HCT116 (cell line): ENCODE data around the gene CLIC5. TPM values are rescaled to one million over a fixed set of nuclear protein-coding genes. Genes with fewer than 3 reads are reported as not detected.

Experiments
- ATAC-seq: fragments of 200-7000 bp; cut with Tn5 transposase; 2 replicates; pipeline ENCODE4 v1.9.1; 2020; ENCODE audit warnings: mild to moderate bottlenecking, moderate library complexity
- BruUV-seq: library from RNA; stranded (reverse); fragments of 400-500 nt; replicated peaks from 2 replicates; lab custom pipeline; 2021; lab: Mats Ljungman, UMichigan
- CTCF ChIA-PET: fragments of 300-600 bp; sonication (Branson Sonifier 250); formaldehyde crosslinking; loops from one replicate; lab custom pipeline; 2021; ENCODE audit warnings: antibody characterized with exemption; lab: Charles Lee
- POLR2A ChIA-PET: fragments of 300-600, 350-600 bp; sonication (Branson Sonifier 250); formaldehyde crosslinking; loops from one replicate; lab custom pipeline; 2021; ENCODE audit warnings: antibody characterized with exemption; lab: Charles Lee
- RAD21 ChIA-PET, 2 experiments: fragments of 300-600 bp; sonication (Branson Sonifier 250); formaldehyde crosslinking; loops; one replicate each; lab custom pipeline; 2023; ENCODE audit warnings: low total read pairs in 2 of 2; ENCODE audit not compliant: uncharacterized antibody in 2 of 2, unreplicated experiment in 2 of 2, low non-redundant PET in 1 of 2; lab: Charles Lee
- DNase-seq: peaks from one replicate; pipeline ENCODE4 v3.0.0-alpha.2; 2010; ENCODE audit warnings: low read depth, low spot score
- H2AFZ ChIP-seq: fragments of 200-600 bp; shearing (Covaris generic), sonication (generic); 2 replicates; pipeline ENCODE4 v1.6.1; 2017; ENCODE audit warnings: low read depth, mixed run types, mixed read lengths, antibody characterized with exemption, low read length; ENCODE audit not compliant: poor library complexity, severe bottlenecking
- H3K27ac ChIP-seq: 2 replicates; pipeline ENCODE4 v1.5.1; 2012; ENCODE audit warnings: low read depth, low read length
- H3K27me3 ChIP-seq: fragments of 200-600 bp; sonication (generic); 2 replicates; pipeline ENCODE4 v1.6.1; 2016; ENCODE audit warnings: mixed run types, low read length, mixed read lengths; ENCODE audit not compliant: insufficient read depth
- H3K36me3 ChIP-seq, 2 experiments: fragments of 200-500 bp in 1 of 2; fragments of 200-600 bp in 1 of 2; sonication (Bioruptor generic) in 1 of 2; sonication (generic) in 1 of 2; 2 replicates each; pipeline versions ENCODE4 v1.5.1 to v1.6.1; 2014 to 2016; ENCODE audit warnings: low read length in 2 of 2, inconsistent platforms in 1 of 2, mixed read lengths in 1 of 2, mixed run types in 1 of 2; ENCODE audit not compliant: insufficient read depth in 2 of 2, control insufficient read depth in 1 of 2
- H3K4me1 ChIP-seq, 2 experiments: fragments of 200-600 bp in 1 of 2; sonication (generic) in 1 of 2; 2 replicates each; pipeline versions ENCODE4 v1.5.1 to v1.6.1; 2012 to 2017; ENCODE audit warnings: low read length in 2 of 2, inconsistent platforms in 1 of 2, mild to moderate bottlenecking in 1 of 2, mixed read lengths in 1 of 2, mixed run types in 1 of 2, moderate library complexity in 1 of 2; ENCODE audit not compliant: insufficient read depth in 2 of 2, control insufficient read depth in 1 of 2
- H3K4me2 ChIP-seq: fragments of 200-600 bp; sonication (generic); 2 replicates; pipeline ENCODE4 v1.6.1; 2017; ENCODE audit warnings: mixed run types, low read length, mixed read lengths
- H3K4me3 ChIP-seq, 2 experiments: fragments of 200-600 bp in 1 of 2; sonication (generic) in 1 of 2; replicated peaks in 1 of 2; 2 replicates each; pipeline ENCODE4 v1.5.1; 2011 to 2016; ENCODE audit warnings: low read length in 2 of 2, control low read depth in 1 of 2, low read depth in 1 of 2, mild to moderate bottlenecking in 1 of 2, mixed read lengths in 1 of 2, mixed run types in 1 of 2
- H3K79me2 ChIP-seq: fragments of 200-600 bp; sonication (generic); 2 replicates; pipeline ENCODE4 v1.6.1; 2017; ENCODE audit warnings: mild to moderate bottlenecking, mixed run types, low read length, moderate library complexity, mixed read lengths; ENCODE audit not compliant: insufficient read depth
- H3K9ac ChIP-seq: fragments of 200-600 bp; sonication (generic); 2 replicates; pipeline ENCODE4 v1.6.1; 2016; ENCODE audit warnings: low read length, mixed read lengths
- H3K9me2 ChIP-seq: fragments of 200-600 bp; sonication (generic), shearing (Covaris generic); 2 replicates; pipeline ENCODE4 v1.6.1; 2017; ENCODE audit warnings: mixed run types, mild to moderate bottlenecking, moderate library complexity; ENCODE audit not compliant: insufficient read depth
- H3K9me3 ChIP-seq, 2 experiments: fragments of 200-500 bp in 1 of 2; fragments of 200-600 bp in 1 of 2; sonication (Bioruptor generic) in 1 of 2; sonication (generic) in 1 of 2; 2 replicates each; pipeline ENCODE4 v1.6.1; 2014 to 2017; ENCODE audit warnings: low read length in 2 of 2, mixed read lengths in 2 of 2, inconsistent platforms in 1 of 2, low read depth in 1 of 2, mild to moderate bottlenecking in 1 of 2, mixed run types in 1 of 2, moderate library complexity in 1 of 2; ENCODE audit not compliant: control insufficient read depth in 1 of 2, insufficient read depth in 1 of 2
- H4K20me1 ChIP-seq: fragments of 200-600 bp; sonication (generic), shearing (Covaris generic); 2 replicates; pipeline ENCODE4 v1.6.1; 2017; ENCODE audit warnings: mixed run types, mild to moderate bottlenecking, moderate library complexity; ENCODE audit not compliant: insufficient read depth
- ATF3 ChIP-seq: IDR thresholded peaks from 2 replicates; pipeline ENCODE4 v1.6.1; 2012
- CEBPB ChIP-seq: IDR thresholded peaks from 2 replicates; pipeline ENCODE4 v1.6.1; 2012; ENCODE audit warnings: low read depth
- EGR1 ChIP-seq: IDR thresholded peaks from 2 replicates; pipeline ENCODE4 v1.6.1; 2012; ENCODE audit warnings: low read depth
- ELF1 ChIP-seq: IDR thresholded peaks from 2 replicates; pipeline ENCODE4 v1.6.1; 2012; ENCODE audit warnings: low read depth, borderline replicate concordance
- EZH2 ChIP-seq: fragments of 200-600 bp; sonication (generic); IDR thresholded peaks from 2 replicates; pipeline ENCODE4 v1.6.1; 2017; ENCODE audit warnings: antibody characterized with exemption, mixed run types
- EZH2phosphoT487 ChIP-seq: fragments of 200-600 bp; IDR thresholded peaks from 2 replicates; pipeline ENCODE4 v1.6.1; 2018; ENCODE audit warnings: antibody characterized with exemption, borderline replicate concordance
- FOSL1 ChIP-seq: IDR thresholded peaks from 2 replicates; pipeline ENCODE4 v1.6.1; 2012; ENCODE audit warnings: low read depth
- JUND ChIP-seq: IDR thresholded peaks from 2 replicates; pipeline ENCODE4 v1.6.1; 2012
- POLR2A ChIP-seq: IDR thresholded peaks from 2 replicates; pipeline ENCODE4 v1.7.0; 2011; ENCODE audit warnings: borderline replicate concordance; ENCODE audit not compliant: insufficient read depth, insufficient read length; ENCODE audit errors: extremely low read depth
- POLR2AphosphoS5 ChIP-seq: IDR thresholded peaks from 2 replicates; pipeline ENCODE4 v1.6.1; 2011; ENCODE audit warnings: mild to moderate bottlenecking, low read depth, low read length, moderate library complexity
- RAD21 ChIP-seq: IDR thresholded peaks from 2 replicates; pipeline ENCODE4 v1.6.1; 2012; ENCODE audit warnings: low read depth, mild to moderate bottlenecking
- REST ChIP-seq: IDR thresholded peaks from 2 replicates; pipeline ENCODE4 v1.6.1; 2012; ENCODE audit warnings: low read depth
- SIN3A ChIP-seq: IDR thresholded peaks from 2 replicates; pipeline ENCODE4 v1.6.1; 2012; ENCODE audit warnings: low read depth
- SP1 ChIP-seq: IDR thresholded peaks from 2 replicates; pipeline ENCODE4 v1.6.1; 2012; ENCODE audit warnings: low read depth
- SRF ChIP-seq: IDR thresholded peaks from 2 replicates; pipeline ENCODE4 v1.6.1; 2012; ENCODE audit warnings: low read depth
- TCF7L2 ChIP-seq: IDR thresholded peaks from 2 replicates; pipeline ENCODE4 v1.7.0; 2011; ENCODE audit warnings: borderline replicate concordance, inconsistent platforms; ENCODE audit not compliant: insufficient read depth, insufficient read length; ENCODE audit errors: extremely low read depth
- ZFX ChIP-seq: fragments of 450-650 bp; IDR thresholded peaks from 2 replicates; pipeline ENCODE4 v1.6.1; 2017
- ZNF274 ChIP-seq: fragments of 200-500 bp; sonication (Bioruptor generic); IDR thresholded peaks from 2 replicates; pipeline ENCODE4 v1.6.1; 2014; ENCODE audit warnings: mild to moderate bottlenecking, low read depth, low read length, inconsistent platforms
- intact Hi-C: fragments of 100-400 bp; cut with micrococcal nuclease; formaldehyde crosslinking; loops from 2 replicates; pipeline ENCODE4 v1.10.0; 2022
- total RNA-seq: library from RNA; stranded (reverse); gene quantifications from one replicate; pipeline ENCODE4 v1.2.1, GENCODE V29; 2021; ENCODE audit not compliant: unreplicated experiment
- TF ChIP-seq, protein P1 (sequence below): IDR thresholded peaks from 2 replicates; pipeline ENCODE4 v1.6.1; 2011; ENCODE audit warnings: mild to moderate bottlenecking, low read length, moderate library complexity; ENCODE audit not compliant: insufficient replicate concordance; ENCODE audit errors: extremely low read depth
- TF ChIP-seq, protein P2 (sequence below): IDR thresholded peaks from 2 replicates; pipeline ENCODE4 v1.6.1; 2012

Gene CLIC5
- total RNA-seq, 1 experiment from 2014 or later = 0.20 TPM

DNA sequence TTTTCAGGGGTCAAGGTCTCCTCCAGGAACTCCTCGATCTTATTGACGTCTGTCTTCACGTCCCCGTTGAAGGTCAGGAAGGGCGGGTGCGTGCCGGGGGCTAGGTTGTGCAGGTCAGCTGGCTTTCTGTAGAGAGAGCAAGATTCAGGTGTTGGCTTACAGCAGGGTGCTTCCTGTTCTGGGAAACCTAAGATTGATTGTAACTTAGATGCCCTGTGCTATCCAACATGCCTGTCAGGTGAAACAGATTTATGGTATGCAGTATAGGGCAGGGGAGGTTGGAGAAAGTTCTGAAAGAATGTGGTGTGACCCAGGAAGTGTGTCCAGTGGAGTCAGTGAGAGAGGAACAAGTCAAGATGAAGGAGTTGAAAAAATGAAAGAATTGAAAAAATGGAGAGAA, 66.4 kb downstream of the CLIC5 start:
- Histone ChIP-seq H3K9me2 (no peaks in the 10 kb centered on the region), H3K4me1 (peaks cover 0 to 13% of the 10 kb centered on the region in 2 experiments; a peak in 1 of 4 replicates), H3K4me2 (no peak overlapping the region)
- POLR2A ChIA-PET = no interaction called here
- TF ChIP-seq EGR1 = no peak
- TF ChIP-seq SIN3A = no peak
- no peak for TF ChIP-seq REST
- TF ChIP-seq EZH2 = no peak
- no peak for TF ChIP-seq EZH2phosphoT487
- no peak for TF ChIP-seq FOSL1
- no peak for TF ChIP-seq ZFX
- TF ChIP-seq, protein P1, sequence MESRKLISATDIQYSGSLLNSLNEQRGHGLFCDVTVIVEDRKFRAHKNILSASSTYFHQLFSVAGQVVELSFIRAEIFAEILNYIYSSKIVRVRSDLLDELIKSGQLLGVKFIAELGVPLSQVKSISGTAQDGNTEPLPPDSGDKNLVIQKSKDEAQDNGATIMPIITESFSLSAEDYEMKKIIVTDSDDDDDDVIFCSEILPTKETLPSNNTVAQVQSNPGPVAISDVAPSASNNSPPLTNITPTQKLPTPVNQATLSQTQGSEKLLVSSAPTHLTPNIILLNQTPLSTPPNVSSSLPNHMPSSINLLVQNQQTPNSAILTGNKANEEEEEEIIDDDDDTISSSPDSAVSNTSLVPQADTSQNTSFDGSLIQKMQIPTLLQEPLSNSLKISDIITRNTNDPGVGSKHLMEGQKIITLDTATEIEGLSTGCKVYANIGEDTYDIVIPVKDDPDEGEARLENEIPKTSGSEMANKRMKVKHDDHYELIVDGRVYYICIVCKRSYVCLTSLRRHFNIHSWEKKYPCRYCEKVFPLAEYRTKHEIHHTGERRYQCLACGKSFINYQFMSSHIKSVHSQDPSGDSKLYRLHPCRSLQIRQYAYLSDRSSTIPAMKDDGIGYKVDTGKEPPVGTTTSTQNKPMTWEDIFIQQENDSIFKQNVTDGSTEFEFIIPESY = no peak
- no peak for TF ChIP-seq RAD21
- TF ChIP-seq POLR2AphosphoS5 = no peak
- no peak for TF ChIP-seq POLR2A
- TF ChIP-seq ELF1 = no peak
- TF ChIP-seq JUND = no peak
- TF ChIP-seq SP1 = no peak
- no peak for TF ChIP-seq SRF
- TF ChIP-seq, protein P2, sequence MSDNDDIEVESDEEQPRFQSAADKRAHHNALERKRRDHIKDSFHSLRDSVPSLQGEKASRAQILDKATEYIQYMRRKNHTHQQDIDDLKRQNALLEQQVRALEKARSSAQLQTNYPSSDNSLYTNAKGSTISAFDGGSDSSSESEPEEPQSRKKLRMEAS = no peak
- TF ChIP-seq ZNF274 = no peak
- no peak for TF ChIP-seq ATF3
- no peak for TF ChIP-seq TCF7L2
- no peak for TF ChIP-seq CEBPB
- TF ChIP-seq, all 23 proteins: peak for 0
- Histone ChIP-seq H3K79me2 (no peaks in the 10 kb centered on the region), H3K9ac (no peak overlapping the region), H3K27me3 (no peaks in the 10 kb centered on the region), H3K9me3 (no peaks in the 10 kb centered on the region), H3K36me3 (no peaks in the 10 kb centered on the region), H4K20me1 (no peaks in the 10 kb centered on the region), H2AFZ (no peak overlapping the region), H3K4me3 (no peak overlapping the region), H3K27ac (no peak overlapping the region)
- ATAC-seq = no peak
- intact Hi-C loops = no loop called here
- no peak for DNase-seq
- ChIA-PET RAD21 (no interaction called here), CTCF (no interaction called here)
- BruUV-seq = no TSS peak
